SK-N-SH (cell line): ENCODE results near the gene LRRC73.

Experiments used
- CHD2 ChIP-seq: fragments of 150-350 bp; IDR thresholded peaks from 2 replicates; pipeline ENCODE4 v1.6.1; 2018; ENCODE audit warnings: low read length; ENCODE audit not compliant: partially characterized antibody
- EP300 ChIP-seq, 2 experiments: IDR thresholded peaks; 2 replicates each; pipeline versions ENCODE4 v1.4.0 to v1.6.1; 2012; ENCODE audit warnings: borderline replicate concordance in 1 of 2, low read depth in 1 of 2, low read length in 1 of 2
- EZH2phosphoT487 ChIP-seq: fragments of 200-600 bp; sonication (generic); IDR thresholded peaks from 2 replicates; pipeline ENCODE4 v1.6.1; 2017; ENCODE audit warnings: low read depth, mixed run types, mild to moderate bottlenecking, antibody characterized with exemption, moderate library complexity, borderline replicate concordance
- FOXM1 ChIP-seq: IDR thresholded peaks from 2 replicates; pipeline ENCODE4 v1.4.0; 2012; ENCODE audit warnings: low read depth, mild to moderate bottlenecking
- POLR2AphosphoS5 ChIP-seq: IDR thresholded peaks from 2 replicates; pipeline ENCODE4 v1.6.1; 2012; ENCODE audit warnings: low read depth, low read length
- RAD21 ChIP-seq: IDR thresholded peaks from 2 replicates; pipeline ENCODE4 v1.6.1; 2012; ENCODE audit warnings: mild to moderate bottlenecking, low read length
- RCOR1 ChIP-seq: fragments of 150-350 bp; IDR thresholded peaks from 2 replicates; pipeline ENCODE4 v1.6.1; 2017; ENCODE audit warnings: antibody characterized with exemption, low read length
- RFX5 ChIP-seq: IDR thresholded peaks from 2 replicates; pipeline ENCODE4 v1.6.1; 2012; ENCODE audit warnings: mild to moderate bottlenecking, improper control_type of control experiment, low read length
- TAF1 ChIP-seq: IDR thresholded peaks from 2 replicates; pipeline ENCODE4 v1.6.1; 2012; ENCODE audit warnings: low read depth, mild to moderate bottlenecking, low read length, moderate library complexity, borderline replicate concordance
- TCF12 ChIP-seq: IDR thresholded peaks from 2 replicates; pipeline ENCODE4 v1.4.0; 2012
- TF ChIP-seq, protein P1 (sequence below): fragments of 200-600 bp; sonication (generic); IDR thresholded peaks from 2 replicates; pipeline ENCODE4 v1.6.1; 2017; ENCODE audit warnings: antibody characterized with exemption, mild to moderate bottlenecking, moderate library complexity
- TF ChIP-seq, protein P2 (sequence below): IDR thresholded peaks from 2 replicates; pipeline ENCODE4 v1.4.0; 2012; ENCODE audit warnings: low read depth
- TF ChIP-seq, protein P3 (sequence below): IDR thresholded peaks from 2 replicates; pipeline ENCODE4 v1.4.0; 2012; ENCODE audit warnings: low read depth, borderline replicate concordance

DNA sequence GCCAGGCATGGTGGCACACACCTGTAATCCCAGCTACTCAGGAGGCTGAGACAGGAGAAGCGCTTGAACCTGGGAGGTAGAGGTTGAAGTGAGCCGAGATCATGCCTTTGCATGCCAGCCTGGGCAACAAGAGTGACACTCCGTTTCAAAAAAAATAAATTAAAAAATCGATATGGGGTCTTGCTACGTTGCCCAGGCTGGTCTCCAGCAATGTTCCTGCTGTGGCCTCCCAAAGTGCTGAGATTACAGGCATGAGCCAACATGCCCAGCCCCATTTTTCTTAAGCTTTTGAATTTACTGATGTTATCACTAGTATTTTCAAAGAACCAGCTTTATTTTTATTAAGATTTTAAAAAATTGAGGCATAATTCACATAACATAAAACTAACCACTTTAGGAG, 30.4 kb upstream of the LRRC73 start:
- TF ChIP-seq POLR2AphosphoS5 (no peak), RAD21 (no peak), TAF1 (no peak), RCOR1 (no peak), RFX5 (no peak), EP300 (IDR thresholded peaks at IDR 0.05; ENCODE audit: borderline replicate concordance in 1 of 2, low read depth in 1 of 2, low read length in 1 of 2) (no peak), CHD2 (no peak), FOXM1 (no peak), TCF12 (no peak), EZH2phosphoT487 (no peak)
- TF ChIP-seq, protein P1, sequence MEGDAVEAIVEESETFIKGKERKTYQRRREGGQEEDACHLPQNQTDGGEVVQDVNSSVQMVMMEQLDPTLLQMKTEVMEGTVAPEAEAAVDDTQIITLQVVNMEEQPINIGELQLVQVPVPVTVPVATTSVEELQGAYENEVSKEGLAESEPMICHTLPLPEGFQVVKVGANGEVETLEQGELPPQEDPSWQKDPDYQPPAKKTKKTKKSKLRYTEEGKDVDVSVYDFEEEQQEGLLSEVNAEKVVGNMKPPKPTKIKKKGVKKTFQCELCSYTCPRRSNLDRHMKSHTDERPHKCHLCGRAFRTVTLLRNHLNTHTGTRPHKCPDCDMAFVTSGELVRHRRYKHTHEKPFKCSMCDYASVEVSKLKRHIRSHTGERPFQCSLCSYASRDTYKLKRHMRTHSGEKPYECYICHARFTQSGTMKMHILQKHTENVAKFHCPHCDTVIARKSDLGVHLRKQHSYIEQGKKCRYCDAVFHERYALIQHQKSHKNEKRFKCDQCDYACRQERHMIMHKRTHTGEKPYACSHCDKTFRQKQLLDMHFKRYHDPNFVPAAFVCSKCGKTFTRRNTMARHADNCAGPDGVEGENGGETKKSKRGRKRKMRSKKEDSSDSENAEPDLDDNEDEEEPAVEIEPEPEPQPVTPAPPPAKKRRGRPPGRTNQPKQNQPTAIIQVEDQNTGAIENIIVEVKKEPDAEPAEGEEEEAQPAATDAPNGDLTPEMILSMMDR = no peak
- TF ChIP-seq, protein P2, sequence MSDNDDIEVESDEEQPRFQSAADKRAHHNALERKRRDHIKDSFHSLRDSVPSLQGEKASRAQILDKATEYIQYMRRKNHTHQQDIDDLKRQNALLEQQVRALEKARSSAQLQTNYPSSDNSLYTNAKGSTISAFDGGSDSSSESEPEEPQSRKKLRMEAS = no peak
- TF ChIP-seq, protein P3, sequence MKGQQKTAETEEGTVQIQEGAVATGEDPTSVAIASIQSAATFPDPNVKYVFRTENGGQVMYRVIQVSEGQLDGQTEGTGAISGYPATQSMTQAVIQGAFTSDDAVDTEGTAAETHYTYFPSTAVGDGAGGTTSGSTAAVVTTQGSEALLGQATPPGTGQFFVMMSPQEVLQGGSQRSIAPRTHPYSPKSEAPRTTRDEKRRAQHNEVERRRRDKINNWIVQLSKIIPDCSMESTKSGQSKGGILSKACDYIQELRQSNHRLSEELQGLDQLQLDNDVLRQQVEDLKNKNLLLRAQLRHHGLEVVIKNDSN = no peak
